Activated B cell treated with CpG ODN at 0.5 μM for 24 hours (primary cell): Measurements from ENCODE around the gene GSDME. TPM values are rescaled to one million over a fixed set of nuclear protein-coding genes. Genes with fewer than 3 reads are reported as not detected.

Source experiments
- ATAC-seq: fragments of 200-7000 bp; cut with Tn5 transposase; one replicate; pipeline ENCODE4 v1.10.0; 2021; ENCODE audit warnings: low read depth, mild to moderate bottlenecking, moderate library complexity
- CTCF ChIA-PET: fragments of 350-600 bp; sonication (Branson Sonifier 250); formaldehyde crosslinking; loops from one replicate; lab custom pipeline; 2021; ENCODE audit warnings: antibody characterized with exemption; lab: Charles Lee
- POLR2A ChIA-PET: fragments of 350-600 bp; sonication (Branson Sonifier 250); formaldehyde crosslinking; loops from one replicate; lab custom pipeline; 2021; ENCODE audit warnings: antibody characterized with exemption; lab: Charles Lee
- DNase-seq: peaks from one replicate; pipeline ENCODE4 v3.0.0; 2022
- H3K27ac Mint-ChIP-seq: one replicate; pipeline ENCODE4 v1.8.0; 2020; ENCODE audit warnings: mixed read lengths
- H3K27me3 Mint-ChIP-seq: one replicate; pipeline ENCODE4 v1.8.0; 2021; ENCODE audit warnings: mixed read lengths
- H3K36me3 Mint-ChIP-seq: one replicate; pipeline ENCODE4 v1.8.0; 2021; ENCODE audit warnings: low read depth, mixed read lengths
- H3K4me1 Mint-ChIP-seq: one replicate; pipeline ENCODE4 v1.8.0; 2021; ENCODE audit warnings: mixed read lengths
- H3K4me3 Mint-ChIP-seq: one replicate; pipeline ENCODE4 v1.8.0; 2020; ENCODE audit warnings: mild to moderate bottlenecking, mixed read lengths
- H3K9me3 Mint-ChIP-seq: one replicate; pipeline ENCODE4 v1.8.0; 2020; ENCODE audit warnings: mixed read lengths
- intact Hi-C: fragments of 100-400 bp; cut with micrococcal nuclease; formaldehyde crosslinking; loops from one replicate; pipeline ENCODE4 v1.15.1; 2024
- total RNA-seq: library from RNA; stranded (reverse); gene quantifications from 2 replicates; pipeline ENCODE4 v1.2.3, GENCODE V29; 2022
- TF ChIP-seq, protein P1 (sequence below): fragments of 200-600 bp; IDR thresholded peaks from one replicate; pipeline ENCODE4 v1.8.0; 2022; ENCODE audit warnings: antibody characterized with exemption, mild to moderate bottlenecking

GSDME gene
- total RNA-seq, 1 donor from 2014 or later = 4.1 TPM

GRCh38 chr7:24706211-24707170, 50.8 kb downstream of the GSDME start:
- no peak for DNase-seq
- Mint-ChIP-seq H3K4me3 (no peak overlapping the region), H3K27ac (no peak overlapping the region), H3K27me3 (no peaks in the 10 kb centered on the region), H3K36me3 (peaks cover 22% of the 10 kb centered on the region), H3K9me3 (no peaks in the 10 kb centered on the region), H3K4me1 (peaks cover 16% of the 10 kb centered on the region)
- TF ChIP-seq, protein P1, sequence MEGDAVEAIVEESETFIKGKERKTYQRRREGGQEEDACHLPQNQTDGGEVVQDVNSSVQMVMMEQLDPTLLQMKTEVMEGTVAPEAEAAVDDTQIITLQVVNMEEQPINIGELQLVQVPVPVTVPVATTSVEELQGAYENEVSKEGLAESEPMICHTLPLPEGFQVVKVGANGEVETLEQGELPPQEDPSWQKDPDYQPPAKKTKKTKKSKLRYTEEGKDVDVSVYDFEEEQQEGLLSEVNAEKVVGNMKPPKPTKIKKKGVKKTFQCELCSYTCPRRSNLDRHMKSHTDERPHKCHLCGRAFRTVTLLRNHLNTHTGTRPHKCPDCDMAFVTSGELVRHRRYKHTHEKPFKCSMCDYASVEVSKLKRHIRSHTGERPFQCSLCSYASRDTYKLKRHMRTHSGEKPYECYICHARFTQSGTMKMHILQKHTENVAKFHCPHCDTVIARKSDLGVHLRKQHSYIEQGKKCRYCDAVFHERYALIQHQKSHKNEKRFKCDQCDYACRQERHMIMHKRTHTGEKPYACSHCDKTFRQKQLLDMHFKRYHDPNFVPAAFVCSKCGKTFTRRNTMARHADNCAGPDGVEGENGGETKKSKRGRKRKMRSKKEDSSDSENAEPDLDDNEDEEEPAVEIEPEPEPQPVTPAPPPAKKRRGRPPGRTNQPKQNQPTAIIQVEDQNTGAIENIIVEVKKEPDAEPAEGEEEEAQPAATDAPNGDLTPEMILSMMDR = no peak
- intact Hi-C loops = no loop called here
- no peak for ATAC-seq
- ChIA-PET POLR2A (no interaction called here), CTCF (no interaction called here)

GRCh38 chr7:24705461-24705954, 51.8 kb downstream of the GSDME start:
- ATAC-seq (no peak), DNase-seq (no peak)
- intact Hi-C loops = no loop called here
- H3K9me3 Mint-ChIP-seq = no peaks in the 10 kb centered on the region
- ChIA-PET POLR2A (no interaction called here), CTCF (no interaction called here)
- no peak overlapping the region for H3K27ac Mint-ChIP-seq
- H3K4me3 Mint-ChIP-seq = no peak overlapping the region
- TF ChIP-seq, protein P1 = no peak
- H3K27me3 Mint-ChIP-seq = no peaks in the 10 kb centered on the region
- H3K4me1 Mint-ChIP-seq = peaks cover 16% of the 10 kb centered on the region
- H3K36me3 Mint-ChIP-seq = peaks cover 26% of the 10 kb centered on the region

GRCh38 chr7:24704311-24704710, 53.0 kb downstream of the GSDME start:
- Mint-ChIP-seq H3K27ac (no peak overlapping the region), H3K4me1 (peaks cover 16% of the 10 kb centered on the region), H3K4me3 (no peak overlapping the region), H3K9me3 (no peaks in the 10 kb centered on the region), H3K27me3 (no peaks in the 10 kb centered on the region), H3K36me3 (peaks cover 22% of the 10 kb centered on the region)
- POLR2A ChIA-PET = no interaction called here
- TF ChIP-seq, protein P1 = no peak
- DNase-seq (no peak), ATAC-seq (no peak)
- CTCF ChIA-PET = interaction anchor here (1.1 kb wide), 1 partner anchor 22 kb away, joined by 3 read pairs; no protein-coding TSS in a partner anchor
- intact Hi-C loops = no loop called here

- H3K27me3 Mint-ChIP-seq = no peaks in the 10 kb centered on the region
- H3K4me1 Mint-ChIP-seq = peaks cover 16% of the 10 kb centered on the region
- POLR2A ChIA-PET = no interaction called here
- no peak overlapping the region for H3K27ac Mint-ChIP-seq
- intact Hi-C loops = no loop called here
- ATAC-seq (no peak), DNase-seq (no peak)
- H3K9me3 Mint-ChIP-seq = no peaks in the 10 kb centered on the region
- no peak overlapping the region for H3K4me3 Mint-ChIP-seq
- CTCF ChIA-PET = no interaction called here
- TF ChIP-seq, protein P1 = no peak
- peaks cover 25% of the 10 kb centered on the region for H3K36me3 Mint-ChIP-seq
Observed at GRCh38 chr7:24703296-24703695, 54.0 kb downstream of the GSDME start.

- TF ChIP-seq, protein P1 = no peak
- H3K4me1 Mint-ChIP-seq = peaks cover 21% of the 10 kb centered on the region
- H3K9me3 Mint-ChIP-seq = no peaks in the 10 kb centered on the region
- intact Hi-C loops = no loop called here
- no peak overlapping the region for H3K27ac Mint-ChIP-seq
- CTCF ChIA-PET = no interaction called here
- H3K36me3 Mint-ChIP-seq = peaks cover 25% of the 10 kb centered on the region
- H3K27me3 Mint-ChIP-seq = no peaks in the 10 kb centered on the region
- no peak overlapping the region for H3K4me3 Mint-ChIP-seq
- no peak for ATAC-seq
- DNase-seq = no peak
- POLR2A ChIA-PET = no interaction called here
Observed at GRCh38 chr7:24702755-24703154, 54.5 kb downstream of the GSDME start.
